Dendritic cell treated with granulocyte-macrophage colony-stimulating factor and Interleukin-4, amounts not matched to agents 40 ng/mL and 50 ng/mL, for 4 days (primary cell): Measurements from ENCODE around the gene KDM4B.

Experiments
- H3K27ac Mint-ChIP-seq: one replicate; pipeline ENCODE4 v1.8.0; 2022; ENCODE audit warnings: mild to moderate bottlenecking, mixed read lengths
- H3K27me3 Mint-ChIP-seq: one replicate; pipeline ENCODE4 v1.8.0; 2022; ENCODE audit warnings: mild to moderate bottlenecking, mixed read lengths
- H3K36me3 Mint-ChIP-seq: one replicate; pipeline ENCODE4 v1.8.0; 2022; ENCODE audit warnings: low read depth, mixed read lengths
- H3K4me1 Mint-ChIP-seq: one replicate; pipeline ENCODE4 v1.8.0; 2022; ENCODE audit warnings: low read depth, mixed read lengths
- H3K4me3 Mint-ChIP-seq: one replicate; pipeline ENCODE4 v1.8.0; 2022; ENCODE audit warnings: mild to moderate bottlenecking, moderate library complexity, mixed read lengths
- H3K9me3 Mint-ChIP-seq: one replicate; pipeline ENCODE4 v1.8.0; 2022; ENCODE audit warnings: mixed read lengths
- intact Hi-C: fragments of 100-400 bp; cut with micrococcal nuclease; formaldehyde crosslinking; loops from one replicate; pipeline ENCODE4 v1.15.0; 2022

Gene KDM4B

DNA sequence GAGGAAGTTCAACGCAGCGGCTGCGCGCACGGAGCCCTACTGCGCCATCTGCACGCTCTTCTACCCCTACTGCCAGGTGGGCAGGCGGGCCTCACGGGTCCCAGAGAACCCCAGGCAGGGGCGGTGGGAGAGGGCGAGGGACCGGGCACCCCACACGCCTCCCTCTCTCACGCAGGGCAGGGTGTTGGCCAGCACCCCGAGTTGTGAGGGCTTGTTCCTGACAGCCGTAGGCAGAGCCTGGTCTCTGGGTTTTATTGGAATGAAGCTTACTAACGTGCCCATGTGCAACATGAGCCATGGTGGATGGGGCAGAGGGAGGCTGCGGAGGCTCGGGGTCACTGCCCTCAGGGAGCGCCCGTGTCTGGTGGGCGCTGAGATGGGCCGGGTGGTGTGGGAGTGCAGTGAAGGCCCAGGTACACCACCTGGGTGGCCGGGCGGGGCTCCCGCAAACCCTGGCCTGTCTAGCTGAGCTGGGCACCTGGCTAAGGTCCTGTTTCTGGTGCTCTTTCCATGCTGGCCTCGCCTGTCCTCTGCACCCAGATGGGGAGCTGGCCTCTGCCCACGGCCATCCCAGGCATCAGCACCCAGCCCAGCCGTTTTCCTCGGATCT is 165.2 kb downstream of the KDM4B start:
- no peak overlapping the region for H3K4me3 Mint-ChIP-seq
- H3K9me3 Mint-ChIP-seq, result no peaks in the 10 kb centered on the region
- no peak overlapping the region for H3K27ac Mint-ChIP-seq
- intact Hi-C loops, result loop anchor here (10.0 kb wide), 1 partner anchor 89 kb away; no protein-coding TSS in a partner anchor
- peaks cover 58% of the 10 kb centered on the region for H3K4me1 Mint-ChIP-seq
- peaks cover 98% of the 10 kb centered on the region for H3K36me3 Mint-ChIP-seq
- H3K27me3 Mint-ChIP-seq, result peaks cover 2% of the 10 kb centered on the region

DNA sequence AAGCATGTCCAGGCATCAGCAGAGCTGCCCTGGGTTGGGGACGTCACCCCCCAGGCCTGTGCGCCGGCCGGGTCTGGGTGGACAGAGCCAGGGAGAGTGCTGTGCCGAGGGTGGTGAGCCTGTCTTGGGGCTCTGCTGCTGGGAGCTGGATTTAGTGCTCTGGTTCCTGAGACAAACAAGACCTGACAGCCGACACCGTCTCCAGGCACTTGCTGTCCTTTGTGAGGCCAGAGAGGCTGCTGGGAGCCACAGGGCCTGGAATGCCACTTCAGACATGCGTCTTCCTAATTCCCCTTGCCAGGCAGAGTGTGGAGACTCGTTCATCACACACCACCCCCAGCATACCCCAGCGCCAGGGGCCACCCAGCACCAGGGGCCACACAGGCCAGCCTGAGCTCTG is 165.8 kb downstream of the KDM4B start:
- intact Hi-C loops, result loop anchor here (10.0 kb wide), 1 partner anchor 90 kb away; no protein-coding TSS in a partner anchor
- H3K36me3 Mint-ChIP-seq, result peaks cover 100% of the 10 kb centered on the region
- H3K4me1 Mint-ChIP-seq, result peaks cover 58% of the 10 kb centered on the region
- no peaks in the 10 kb centered on the region for H3K9me3 Mint-ChIP-seq
- peaks cover 2% of the 10 kb centered on the region for H3K27me3 Mint-ChIP-seq
- no peak overlapping the region for H3K4me3 Mint-ChIP-seq
- H3K27ac Mint-ChIP-seq, result no peak overlapping the region

DNA sequence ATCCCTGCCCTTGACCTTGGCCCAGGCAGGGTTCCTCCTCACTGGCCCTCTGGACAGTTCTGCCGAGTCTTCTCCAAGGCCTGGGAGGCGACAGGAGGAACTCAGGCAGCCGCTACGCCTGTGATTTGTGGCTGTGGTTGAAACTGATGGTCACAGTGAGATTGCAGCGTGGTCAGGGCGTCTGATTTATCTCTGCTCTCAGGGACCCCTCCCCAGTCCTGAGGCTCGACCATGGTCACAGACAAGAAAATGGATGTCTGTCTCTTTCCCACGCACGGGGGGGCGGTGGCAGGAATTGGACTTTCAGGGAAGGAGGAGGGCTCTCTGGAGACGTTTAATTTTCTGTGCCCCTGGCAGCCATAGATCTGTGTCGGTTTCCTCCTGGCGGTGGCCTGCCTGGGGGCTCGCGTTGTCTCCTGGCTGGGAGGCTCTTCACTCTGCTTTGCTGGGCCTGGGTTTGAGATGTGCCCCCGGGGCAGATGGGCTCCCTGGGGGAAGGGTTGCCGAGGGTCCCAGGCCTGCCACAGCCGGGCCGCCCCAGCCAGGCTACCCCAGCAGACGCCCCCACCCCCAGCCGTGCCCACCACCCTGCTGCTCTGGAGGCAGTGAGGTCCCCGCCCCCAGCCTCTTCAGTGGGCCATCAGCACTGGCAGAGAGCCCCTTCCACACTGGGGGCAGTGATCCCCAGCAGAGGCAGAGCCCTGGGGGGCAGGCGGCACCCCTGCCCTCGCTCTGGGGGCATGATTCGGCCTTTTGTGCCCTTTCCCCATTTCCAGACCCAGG is 167.4 kb downstream of the KDM4B start:
- H3K4me1 Mint-ChIP-seq, result peaks cover 44% of the 10 kb centered on the region
- H3K4me3 Mint-ChIP-seq, result no peak overlapping the region
- H3K36me3 Mint-ChIP-seq, result peaks cover 100% of the 10 kb centered on the region
- H3K27me3 Mint-ChIP-seq, result peaks cover 2% of the 10 kb centered on the region
- intact Hi-C loops, result loop anchor here (10.0 kb wide), 1 partner anchor 91 kb away; no protein-coding TSS in a partner anchor
- no peaks in the 10 kb centered on the region for H3K9me3 Mint-ChIP-seq
- no peak overlapping the region for H3K27ac Mint-ChIP-seq

DNA sequence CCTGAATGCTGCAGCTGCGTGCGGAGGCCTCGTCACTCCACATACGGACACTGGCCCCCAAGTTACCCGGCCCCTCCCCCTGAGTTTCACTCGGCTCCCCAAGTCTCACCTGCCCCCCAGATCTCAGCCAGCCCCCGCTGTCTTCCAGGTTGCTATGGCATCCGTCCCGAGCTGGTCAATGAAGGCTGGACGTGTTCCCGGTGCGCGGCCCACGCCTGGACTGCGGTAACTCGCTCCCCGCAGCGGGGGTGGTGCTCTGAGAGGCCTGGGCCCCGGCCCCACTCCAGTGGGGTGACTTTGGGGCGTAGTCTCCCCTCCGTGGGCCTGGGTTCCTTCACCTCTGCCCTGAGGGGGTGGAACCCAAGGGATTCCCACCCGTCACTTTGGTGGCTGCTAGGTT is 168.2 kb downstream of the KDM4B start:
- peaks cover 100% of the 10 kb centered on the region for H3K36me3 Mint-ChIP-seq
- intact Hi-C loops, result loop anchor here (10.0 kb wide), 1 partner anchor 92 kb away; no protein-coding TSS in a partner anchor
- H3K27ac Mint-ChIP-seq, result no peak overlapping the region
- H3K27me3 Mint-ChIP-seq, result peaks cover 2% of the 10 kb centered on the region
- H3K4me3 Mint-ChIP-seq, result no peak overlapping the region
- no peaks in the 10 kb centered on the region for H3K9me3 Mint-ChIP-seq
- H3K4me1 Mint-ChIP-seq, result peaks cover 38% of the 10 kb centered on the region

DNA sequence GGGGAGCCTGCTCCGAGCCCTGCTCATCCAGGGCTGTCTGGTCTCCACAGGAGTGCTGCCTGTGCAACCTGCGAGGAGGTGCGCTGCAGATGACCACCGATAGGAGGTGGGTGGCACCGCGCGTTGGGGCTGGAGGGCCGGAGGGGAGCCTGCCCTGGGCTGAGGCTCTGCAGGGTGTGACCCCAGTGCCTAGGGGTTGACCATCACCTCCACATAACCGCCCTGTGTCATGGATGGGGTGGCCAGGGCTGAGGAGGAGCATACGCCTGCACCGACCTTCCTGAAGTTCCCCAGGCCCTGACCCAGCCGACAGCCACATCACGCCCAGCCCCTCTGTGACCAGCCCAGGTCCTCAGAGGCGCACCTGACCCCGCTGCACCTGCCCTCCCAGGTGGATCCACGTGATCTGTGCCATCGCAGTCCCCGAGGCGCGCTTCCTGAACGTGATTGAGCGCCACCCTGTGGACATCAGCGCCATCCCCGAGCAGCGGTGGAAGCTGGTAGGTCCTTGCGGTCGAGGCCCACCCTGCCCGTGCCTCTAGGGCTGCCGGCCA is 168.7 kb downstream of the KDM4B start:
- H3K4me3 Mint-ChIP-seq, result no peak overlapping the region
- H3K27me3 Mint-ChIP-seq, result peaks cover 2% of the 10 kb centered on the region
- H3K27ac Mint-ChIP-seq, result no peak overlapping the region
- H3K9me3 Mint-ChIP-seq, result no peaks in the 10 kb centered on the region
- H3K4me1 Mint-ChIP-seq, result peaks cover 38% of the 10 kb centered on the region
- intact Hi-C loops, result loop anchor here (10.0 kb wide), 1 partner anchor 93 kb away; no protein-coding TSS in a partner anchor
- peaks cover 100% of the 10 kb centered on the region for H3K36me3 Mint-ChIP-seq

DNA sequence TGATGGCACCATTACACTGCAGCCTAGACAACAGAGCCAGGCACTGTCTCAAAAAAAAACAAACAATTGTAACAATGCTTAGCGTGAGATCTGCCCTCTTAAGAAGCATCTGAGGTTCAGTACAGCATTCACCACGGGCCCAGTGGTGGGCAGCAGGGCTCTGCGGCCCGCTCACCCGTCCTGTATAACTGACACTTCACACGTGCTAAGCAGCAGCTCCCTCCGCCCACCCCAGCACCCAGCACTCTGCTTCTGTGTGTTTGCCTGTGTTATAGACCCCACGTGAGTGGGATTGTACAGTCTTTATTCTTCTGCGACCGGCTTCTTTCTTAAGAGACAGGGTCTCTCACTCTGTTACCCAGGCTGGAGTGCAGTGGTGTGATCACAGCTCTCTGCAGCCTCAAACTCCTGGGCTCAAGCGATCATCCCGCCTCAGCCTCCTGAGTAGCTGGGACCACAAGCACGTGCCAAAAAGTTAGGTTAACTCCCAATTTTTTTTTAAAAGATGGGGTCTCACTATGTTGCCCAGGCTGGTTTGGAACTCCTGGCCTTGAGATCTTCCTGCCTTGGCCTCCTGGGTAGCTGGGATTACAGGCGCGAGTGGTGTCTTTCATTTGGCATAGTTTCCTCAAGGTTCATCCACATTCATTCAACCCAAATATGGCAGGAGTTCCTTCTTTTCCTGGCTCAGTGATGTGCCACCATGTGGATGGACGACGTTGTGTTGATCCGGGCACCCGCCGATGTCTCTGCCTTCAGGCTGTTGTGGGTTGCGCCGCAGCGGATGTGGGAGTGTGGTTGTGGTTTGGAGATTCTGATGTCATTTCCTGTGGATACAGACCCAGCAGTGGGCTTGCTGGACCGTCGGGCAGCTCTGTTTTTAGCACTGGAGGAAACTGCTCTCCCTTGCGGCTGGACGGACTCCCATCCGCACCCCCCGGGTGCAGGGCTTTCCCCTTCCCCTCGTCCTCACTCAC is 170.0 kb downstream of the KDM4B start:
- Mint-ChIP-seq H3K27ac (peak overlapping the region; percentile 22), H3K36me3 (peaks cover 100% of the 10 kb centered on the region), H3K9me3 (no peaks in the 10 kb centered on the region)

DNA sequence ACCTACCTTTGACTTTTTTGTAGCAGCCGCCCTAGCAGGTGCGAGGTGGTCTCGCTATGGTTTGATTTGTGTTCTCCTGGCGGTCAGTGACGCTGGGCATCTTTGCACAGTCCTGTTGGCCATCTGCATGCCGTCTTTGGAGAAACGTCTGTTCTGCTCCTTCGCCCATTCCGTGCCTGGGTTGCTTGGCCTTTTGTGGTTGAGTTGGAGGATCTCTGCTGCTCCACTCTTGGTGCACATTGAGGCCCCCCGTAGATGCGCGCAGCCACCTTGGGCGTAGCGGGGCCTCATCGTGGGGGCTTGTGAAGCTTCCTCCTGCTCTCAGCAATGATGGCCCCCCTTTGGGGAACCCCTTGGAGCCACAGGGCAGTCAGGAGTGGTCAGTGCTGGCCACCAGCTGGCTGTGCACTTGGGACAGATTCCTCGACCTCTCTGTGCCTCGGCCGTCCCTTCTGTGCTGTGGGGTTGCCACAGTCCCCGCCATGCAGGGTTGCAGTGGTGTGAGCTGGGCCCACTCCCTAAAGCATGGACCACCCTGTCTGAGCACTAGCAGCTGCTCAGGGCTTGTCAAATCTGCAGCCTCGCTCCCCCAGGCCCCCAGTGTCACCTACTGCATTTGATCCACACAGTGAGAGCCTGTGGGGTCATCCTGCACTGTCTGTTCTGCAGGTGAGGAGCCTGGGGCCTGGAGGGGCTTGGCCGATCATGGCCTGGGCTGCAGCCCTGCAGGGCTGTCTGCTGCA is 170.8 kb downstream of the KDM4B start:
- peaks cover 2% of the 10 kb centered on the region for H3K27me3 Mint-ChIP-seq
- H3K27ac Mint-ChIP-seq, result no peak overlapping the region
- H3K36me3 Mint-ChIP-seq, result peaks cover 100% of the 10 kb centered on the region
- intact Hi-C loops, result loop anchor here (10.0 kb wide), 1 partner anchor 95 kb away; no protein-coding TSS in a partner anchor
- H3K9me3 Mint-ChIP-seq, result no peaks in the 10 kb centered on the region
- H3K4me1 Mint-ChIP-seq, result peaks cover 38% of the 10 kb centered on the region
- H3K4me3 Mint-ChIP-seq, result no peak overlapping the region

More for the DNA sequence above, 170.0 kb downstream of the KDM4B start:
- peaks cover 2% of the 10 kb centered on the region for H3K27me3 Mint-ChIP-seq
- intact Hi-C loops, result loop anchor here (10.0 kb wide), 1 partner anchor 94 kb away; no protein-coding TSS in a partner anchor
- peak overlapping the region; percentile 23 for H3K4me3 Mint-ChIP-seq
- peaks cover 38% of the 10 kb centered on the region for H3K4me1 Mint-ChIP-seq

DNA sequence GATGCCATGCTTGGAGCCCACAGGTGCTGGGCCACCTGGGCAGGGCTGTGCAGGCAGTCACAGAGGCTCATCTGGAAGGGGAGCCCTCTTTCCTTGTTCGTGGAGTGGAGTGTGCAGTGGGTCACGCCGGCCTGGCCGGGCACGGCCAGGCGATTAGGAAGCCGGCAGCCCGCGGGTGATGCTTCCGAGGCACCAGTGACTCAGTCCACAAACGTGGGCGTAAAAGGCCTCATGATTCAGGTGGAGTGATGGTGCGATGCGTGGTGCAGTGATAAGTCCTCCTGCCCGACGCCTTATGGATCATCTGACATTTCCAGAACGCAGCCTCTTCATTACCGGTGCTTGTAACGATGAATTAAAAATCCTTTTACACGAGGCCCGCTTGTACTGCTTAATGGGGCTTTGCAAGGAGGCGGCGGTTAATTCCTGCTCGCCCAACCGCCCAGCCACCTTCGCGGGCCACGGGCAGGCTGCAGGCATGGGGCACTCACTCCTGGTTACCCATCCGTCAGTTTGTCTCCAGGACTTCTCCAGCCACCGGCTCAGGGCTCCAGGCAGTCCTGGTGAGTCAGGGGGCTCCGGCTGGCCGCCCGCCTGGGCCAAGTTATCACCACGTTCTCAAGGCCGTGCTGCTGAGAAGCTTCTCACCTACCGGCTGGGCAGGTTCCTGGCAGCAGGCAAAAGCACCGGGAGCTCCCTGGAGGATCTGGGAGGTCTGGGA is 172.4 kb downstream of the KDM4B start:
- Mint-ChIP-seq H3K27me3 (no peaks in the 10 kb centered on the region), H3K4me3 (no peak overlapping the region), H3K27ac (no peak overlapping the region), H3K9me3 (no peaks in the 10 kb centered on the region), H3K4me1 (peaks cover 31% of the 10 kb centered on the region), H3K36me3 (peaks cover 100% of the 10 kb centered on the region)
- intact Hi-C loops, result no loop called here

DNA sequence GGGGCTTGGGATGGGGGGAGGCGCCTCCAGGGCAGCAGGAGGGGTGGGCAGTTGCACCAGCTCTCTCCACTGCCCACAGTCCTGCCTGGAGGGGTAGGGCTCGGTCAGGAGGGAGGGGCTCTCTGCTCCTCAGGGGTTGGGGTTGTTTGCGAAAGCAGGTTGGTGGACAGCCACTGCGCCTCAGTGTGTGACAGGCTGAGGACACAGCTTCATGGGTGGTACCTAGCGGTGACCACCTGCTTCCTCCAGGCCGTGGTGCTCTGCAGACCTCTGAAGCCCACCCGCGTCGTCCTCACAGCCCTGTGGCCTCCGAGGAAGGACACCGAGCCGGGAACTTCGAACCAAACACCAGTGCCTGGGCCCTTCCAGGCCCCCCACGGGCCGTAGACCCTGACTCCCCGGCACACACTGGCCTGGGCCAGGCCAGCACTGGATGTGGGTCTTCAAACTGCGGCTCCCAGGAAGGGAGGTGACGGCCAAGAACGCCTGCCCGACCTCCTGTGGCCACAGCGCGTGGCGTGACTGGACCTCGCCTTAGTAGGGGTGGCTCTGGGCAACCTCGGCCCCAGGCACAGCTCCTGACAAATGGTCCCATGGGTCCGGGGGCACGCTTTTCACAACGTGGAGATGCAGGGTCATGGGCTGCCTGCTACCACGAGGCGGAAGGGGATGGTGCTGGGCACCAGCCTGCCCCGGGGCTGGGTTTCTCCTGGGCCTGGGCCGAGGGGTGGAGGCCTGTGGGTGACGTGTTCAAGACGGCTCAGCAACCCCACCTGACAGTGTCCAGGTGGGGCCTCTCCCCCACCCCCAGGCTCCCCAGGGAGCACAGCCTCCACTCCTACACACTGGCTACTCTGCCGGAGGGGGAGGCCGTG is 173.2 kb downstream of the KDM4B start:
- H3K4me1 Mint-ChIP-seq, result peaks cover 27% of the 10 kb centered on the region
- peaks cover 100% of the 10 kb centered on the region for H3K36me3 Mint-ChIP-seq
- H3K4me3 Mint-ChIP-seq, result no peak overlapping the region
- H3K9me3 Mint-ChIP-seq, result no peaks in the 10 kb centered on the region
- no peak overlapping the region for H3K27ac Mint-ChIP-seq
- H3K27me3 Mint-ChIP-seq, result no peaks in the 10 kb centered on the region
- intact Hi-C loops, result no loop called here

DNA sequence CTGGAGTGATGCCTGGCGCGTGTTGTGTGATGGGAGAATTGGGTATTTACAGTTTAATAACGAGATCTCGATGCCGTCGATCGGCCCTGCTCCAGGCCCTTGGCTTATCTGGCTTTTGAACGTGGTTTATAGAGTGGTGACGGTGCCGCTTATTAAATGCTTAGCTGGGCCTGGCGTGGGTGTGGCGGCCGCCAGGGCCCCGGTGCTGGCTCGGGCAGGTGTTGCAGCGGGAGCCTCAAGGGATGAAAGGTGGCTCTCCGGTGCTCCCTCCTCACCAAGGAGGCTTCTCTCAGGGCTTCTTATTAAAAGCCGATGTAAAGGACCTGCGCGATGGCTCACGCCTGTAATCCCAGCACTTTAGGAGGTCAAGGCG is 173.8 kb downstream of the KDM4B start:
- H3K27me3 Mint-ChIP-seq, result no peaks in the 10 kb centered on the region
- no peak overlapping the region for H3K4me3 Mint-ChIP-seq
- H3K36me3 Mint-ChIP-seq, result peaks cover 100% of the 10 kb centered on the region
- intact Hi-C loops, result no loop called here
- peaks cover 21% of the 10 kb centered on the region for H3K4me1 Mint-ChIP-seq
- no peaks in the 10 kb centered on the region for H3K9me3 Mint-ChIP-seq
- H3K27ac Mint-ChIP-seq, result no peak overlapping the region

DNA sequence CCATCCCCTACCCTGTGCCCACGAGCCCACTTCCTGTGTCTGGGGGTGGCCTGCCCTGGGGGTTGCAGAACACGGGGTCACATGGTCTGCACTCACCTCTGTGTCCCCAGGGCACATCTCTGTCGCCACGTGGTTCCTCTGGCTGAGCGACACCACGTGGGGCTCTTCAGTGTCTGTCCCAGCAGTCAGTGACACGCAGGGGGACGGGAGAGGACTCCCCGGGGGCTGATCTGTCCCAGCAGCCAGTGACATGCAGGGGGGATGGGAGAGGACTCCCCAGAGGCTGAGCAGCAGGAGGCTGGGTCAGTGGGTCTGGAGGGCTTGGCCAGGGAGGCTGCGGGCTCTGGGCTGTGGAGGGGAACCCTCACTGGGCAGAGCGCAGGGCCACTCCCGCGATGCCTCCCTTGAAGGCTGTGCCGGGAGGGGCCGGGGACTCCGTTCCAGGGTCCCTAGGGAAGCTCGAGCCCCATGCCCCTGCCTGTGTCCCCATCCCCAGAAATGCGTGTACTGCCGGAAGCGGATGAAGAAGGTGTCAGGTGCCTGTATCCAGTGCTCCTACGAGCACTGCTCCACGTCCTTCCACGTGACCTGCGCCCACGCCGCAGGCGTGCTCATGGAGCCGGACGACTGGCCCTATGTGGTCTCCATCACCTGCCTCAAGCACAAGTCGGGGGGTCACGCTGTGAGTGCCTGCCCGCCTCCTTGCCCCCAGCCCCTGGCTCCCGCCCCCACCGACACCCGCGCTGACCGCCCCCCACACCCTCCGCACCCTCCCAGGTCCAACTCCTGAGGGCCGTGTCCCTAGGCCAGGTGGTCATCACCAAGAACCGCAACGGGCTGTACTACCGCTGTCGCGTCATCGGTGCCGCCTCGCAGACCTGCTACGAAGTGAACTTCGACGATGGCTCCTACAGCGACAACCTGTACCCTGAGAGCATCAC is 174.8 kb downstream of the KDM4B start:
- Mint-ChIP-seq H3K27ac (no peak overlapping the region), H3K9me3 (no peaks in the 10 kb centered on the region), H3K4me1 (peaks cover 11% of the 10 kb centered on the region), H3K4me3 (no peak overlapping the region), H3K27me3 (no peaks in the 10 kb centered on the region), H3K36me3 (peaks cover 100% of the 10 kb centered on the region)
- intact Hi-C loops, result no loop called here
